Measurements from ENCODE around the gene OR8B12.

DNA sequence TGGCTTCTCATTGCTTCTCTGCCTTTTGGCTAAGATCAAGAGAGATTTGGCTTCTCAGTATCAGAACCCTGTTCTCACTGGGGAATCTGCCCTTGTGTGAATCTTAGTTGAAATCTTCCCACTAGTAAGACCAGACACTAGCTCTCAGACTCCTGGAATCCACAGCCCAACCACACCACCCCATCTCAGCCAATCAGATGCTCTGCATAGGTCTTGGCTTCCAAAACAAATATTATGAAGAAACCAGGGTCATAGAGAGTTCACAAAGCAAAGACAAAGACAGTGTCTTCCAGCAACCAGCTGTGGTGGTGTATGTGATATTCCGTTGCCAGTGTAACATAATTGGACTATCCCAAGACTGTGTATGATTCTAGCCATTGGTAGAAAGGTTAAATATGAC, 5.4 kb downstream of the OR8B12 start:
- TF ChIP-seq, protein P1, sequence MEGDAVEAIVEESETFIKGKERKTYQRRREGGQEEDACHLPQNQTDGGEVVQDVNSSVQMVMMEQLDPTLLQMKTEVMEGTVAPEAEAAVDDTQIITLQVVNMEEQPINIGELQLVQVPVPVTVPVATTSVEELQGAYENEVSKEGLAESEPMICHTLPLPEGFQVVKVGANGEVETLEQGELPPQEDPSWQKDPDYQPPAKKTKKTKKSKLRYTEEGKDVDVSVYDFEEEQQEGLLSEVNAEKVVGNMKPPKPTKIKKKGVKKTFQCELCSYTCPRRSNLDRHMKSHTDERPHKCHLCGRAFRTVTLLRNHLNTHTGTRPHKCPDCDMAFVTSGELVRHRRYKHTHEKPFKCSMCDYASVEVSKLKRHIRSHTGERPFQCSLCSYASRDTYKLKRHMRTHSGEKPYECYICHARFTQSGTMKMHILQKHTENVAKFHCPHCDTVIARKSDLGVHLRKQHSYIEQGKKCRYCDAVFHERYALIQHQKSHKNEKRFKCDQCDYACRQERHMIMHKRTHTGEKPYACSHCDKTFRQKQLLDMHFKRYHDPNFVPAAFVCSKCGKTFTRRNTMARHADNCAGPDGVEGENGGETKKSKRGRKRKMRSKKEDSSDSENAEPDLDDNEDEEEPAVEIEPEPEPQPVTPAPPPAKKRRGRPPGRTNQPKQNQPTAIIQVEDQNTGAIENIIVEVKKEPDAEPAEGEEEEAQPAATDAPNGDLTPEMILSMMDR (IDR thresholded peaks at IDR 0.05) = no peak
- no peak for TF ChIP-seq POLR2A (IDR thresholded peaks at IDR 0.05)
